ENCODE results near the gene CAMTA2.

Gene CAMTA2

DNA sequence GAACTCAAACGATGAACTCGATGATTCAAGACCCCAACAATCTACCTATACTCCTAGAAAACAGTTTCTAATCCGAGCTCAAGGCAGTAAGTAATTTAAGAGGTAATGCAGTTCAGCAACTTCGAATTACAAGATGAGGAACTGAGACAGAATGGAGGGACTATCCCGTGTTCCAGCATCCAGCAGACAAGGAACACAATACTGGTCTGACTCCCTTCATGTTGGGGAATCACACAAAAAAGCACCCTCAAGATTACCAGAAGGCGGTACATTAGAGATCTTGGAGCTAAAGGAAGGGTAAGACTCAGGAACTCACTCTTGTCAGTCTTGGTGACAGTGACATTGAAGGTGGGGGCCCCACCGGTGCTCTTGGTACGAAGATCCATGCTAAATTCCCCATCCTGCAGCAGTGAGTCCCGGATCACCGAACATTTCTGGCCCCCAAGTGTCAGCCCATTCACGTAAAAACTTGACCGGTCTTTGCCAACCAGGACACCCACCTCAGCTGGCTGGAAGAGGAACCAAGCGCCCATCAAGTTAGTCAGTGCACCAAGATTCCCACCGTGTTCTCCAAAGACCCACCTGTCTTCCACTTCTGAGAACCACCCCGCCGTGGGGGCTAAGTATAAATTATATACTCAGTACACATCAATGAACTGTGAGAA, 41.0 kb downstream of the CAMTA2 start:
- Histone ChIP-seq H3K27me3 (replicated peaks; ENCODE audit: control insufficient read depth, insufficient read depth, low read length) (no peaks in the 10 kb centered on the region), H3K36me3 (ENCODE audit: control insufficient read depth, insufficient read depth, low read length) (peaks cover 24% of the 10 kb centered on the region), H3K4me3 (replicated peaks; ENCODE audit: low read depth, low read length) (peak overlapping the region; percentile 100)
- no peak for DNase-seq (ENCODE audit: extremely low read depth, insufficient read length)
- TF ChIP-seq CTCF (IDR thresholded peaks at IDR 0.05; ENCODE audit: insufficient read depth, low read length, poor library complexity, severe bottlenecking), result no peak

GRCh38 chr17:4945944-4946280, 41.6 kb downstream of the CAMTA2 start:
- Histone ChIP-seq H3K27me3 (replicated peaks; ENCODE audit: control insufficient read depth, insufficient read depth, low read length) (no peaks in the 10 kb centered on the region), H3K36me3 (ENCODE audit: control insufficient read depth, insufficient read depth, low read length) (peaks cover 24% of the 10 kb centered on the region), H3K4me3 (replicated peaks; ENCODE audit: low read depth, low read length) (peak overlapping the region; percentile 100)
- no peak for DNase-seq (ENCODE audit: extremely low read depth, insufficient read length)
- TF ChIP-seq CTCF (IDR thresholded peaks at IDR 0.05; ENCODE audit: insufficient read depth, low read length, poor library complexity, severe bottlenecking), result no peak

DNA sequence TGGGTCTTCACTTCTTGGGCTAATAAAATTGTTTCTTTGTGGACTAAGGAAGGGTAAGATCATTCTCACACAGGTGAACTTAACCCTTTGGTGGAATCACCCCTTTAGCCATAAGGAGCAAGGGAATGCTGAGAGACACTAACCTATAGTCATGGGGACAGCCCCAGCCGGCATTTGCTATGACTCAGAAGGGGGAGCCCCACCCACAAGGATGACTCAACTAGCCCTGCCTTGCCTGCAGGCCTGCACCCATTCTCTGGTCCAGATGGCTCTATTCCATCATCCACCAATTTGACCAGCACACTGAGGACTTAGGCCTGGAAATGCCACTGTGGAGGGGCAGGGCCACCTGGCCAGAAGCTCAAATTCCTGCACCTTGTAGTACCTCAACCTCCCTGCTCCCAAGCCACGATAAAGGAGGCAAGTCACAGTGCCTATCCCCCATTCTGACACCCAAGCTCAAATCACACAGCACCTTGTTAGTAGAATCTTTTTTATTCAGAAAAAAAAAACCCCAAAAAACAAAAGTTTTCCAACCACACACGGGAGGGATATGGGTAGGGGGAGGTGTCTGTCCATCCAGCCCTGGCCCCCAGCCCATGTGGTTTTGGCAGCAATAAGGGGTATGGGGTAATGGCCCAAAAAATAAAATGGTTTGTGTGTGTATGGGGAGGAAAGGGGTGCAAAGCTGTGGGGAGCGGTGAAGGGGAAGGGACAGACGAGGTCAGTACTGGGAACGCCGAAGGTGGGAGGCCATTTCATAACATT, 42.1 kb downstream of the CAMTA2 start:
- no peaks in the 10 kb centered on the region for H3K27me3 ChIP-seq (replicated peaks; ENCODE audit: control insufficient read depth, insufficient read depth, low read length)
- DNase-seq (ENCODE audit: extremely low read depth, insufficient read length), result peak; percentile 68
- peak overlapping the region; percentile 100 for H3K4me3 ChIP-seq (replicated peaks; ENCODE audit: low read depth, low read length)
- H3K36me3 ChIP-seq (ENCODE audit: control insufficient read depth, insufficient read depth, low read length), result peaks cover 24% of the 10 kb centered on the region
- no peak for TF ChIP-seq CTCF (IDR thresholded peaks at IDR 0.05; ENCODE audit: insufficient read depth, low read length, poor library complexity, severe bottlenecking)

GRCh38 chr17:4944554-4945175, 42.8 kb downstream of the CAMTA2 start:
- peak; percentile 57 for DNase-seq (ENCODE audit: extremely low read depth, insufficient read length)
- peak overlapping the region; percentile 100 for H3K4me3 ChIP-seq (replicated peaks; ENCODE audit: low read depth, low read length)
- TF ChIP-seq CTCF (IDR thresholded peaks at IDR 0.05; ENCODE audit: insufficient read depth, low read length, poor library complexity, severe bottlenecking), result no peak
- no peaks in the 10 kb centered on the region for H3K27me3 ChIP-seq (replicated peaks; ENCODE audit: control insufficient read depth, insufficient read depth, low read length)
- H3K36me3 ChIP-seq (ENCODE audit: control insufficient read depth, insufficient read depth, low read length), result peaks cover 24% of the 10 kb centered on the region

- no peak for DNase-seq (ENCODE audit: extremely low read depth, insufficient read length)
- peaks cover 24% of the 10 kb centered on the region for H3K36me3 ChIP-seq (ENCODE audit: control insufficient read depth, insufficient read depth, low read length)
- H3K4me3 ChIP-seq (replicated peaks; ENCODE audit: low read depth, low read length), result peak overlapping the region; percentile 100
- TF ChIP-seq CTCF (IDR thresholded peaks at IDR 0.05; ENCODE audit: insufficient read depth, low read length, poor library complexity, severe bottlenecking), result no peak
- no peaks in the 10 kb centered on the region for H3K27me3 ChIP-seq (replicated peaks; ENCODE audit: control insufficient read depth, insufficient read depth, low read length)
Measured at GRCh38 chr17:4944163-4944553, 43.3 kb downstream of the CAMTA2 start.
